SK-N-SH (cell line): ENCODE results near the gene EEF1G. TPM values are rescaled to one million over a fixed set of nuclear protein-coding genes. Genes with fewer than 3 reads are reported as not detected.

Experiments
- CTCF ChIA-PET: fragments of 300-600, 350-600 bp; formaldehyde crosslinking; extraction: SDS; loops from one replicate; lab custom pipeline; 2021; lab: Yijun Ruan, JAX
- POLR2A ChIA-PET: fragments of 350-600 bp; sonication (Branson Sonifier 250); formaldehyde crosslinking; extraction: SDS; loops from one replicate; lab custom pipeline; 2020; ENCODE audit warnings: antibody characterized with exemption, inconsistent platforms; lab: Yijun Ruan, JAX
- DNase-seq: peaks from one replicate; pipeline ENCODE4 v3.0.0; 2012
- H2AFZ ChIP-seq: fragments of 200-600 bp; sonication (generic); 2 replicates; pipeline ENCODE4 v1.8.1; 2016; ENCODE audit warnings: antibody characterized with exemption, mild to moderate bottlenecking, low read depth
- H3F3A ChIP-seq: fragments of 200-600 bp; sonication (generic); replicated peaks from 2 replicates; pipeline ENCODE3; 2016; ENCODE audit warnings: antibody characterized with exemption, mild to moderate bottlenecking; ENCODE audit not compliant: insufficient read depth
- H3K27ac ChIP-seq, 2 experiments: fragments of 200-500 bp in 1 of 2; fragments of 200-600 bp in 1 of 2; sonication (Bioruptor generic) in 1 of 2; sonication (generic), shearing (Covaris generic) in 1 of 2; 2 replicates each; pipeline versions ENCODE4 v1.5.1 to v1.6.1; 2014 to 2016; ENCODE audit warnings: low read depth in 2 of 2, inconsistent platforms in 1 of 2, low read length in 1 of 2, mild to moderate bottlenecking in 1 of 2, mixed read lengths in 1 of 2
- H3K27me3 ChIP-seq: fragments of 200-600 bp; sonication (generic), shearing (Covaris generic); 2 replicates; pipeline ENCODE4 v1.6.1; 2016; ENCODE audit warnings: mixed run types; ENCODE audit not compliant: insufficient read depth
- H3K36me3 ChIP-seq, 2 experiments: fragments of 200-500 bp in 1 of 2; fragments of 200-600 bp in 1 of 2; sonication (Bioruptor generic) in 1 of 2; sonication (generic) in 1 of 2; replicated peaks in 1 of 2; 2 replicates each; pipeline versions ENCODE3 to v1.5.1; 2014 to 2016; ENCODE audit warnings: low read length in 1 of 2, mild to moderate bottlenecking in 1 of 2; ENCODE audit not compliant: insufficient read depth in 2 of 2, control insufficient read depth in 1 of 2
- H3K4me1 ChIP-seq, 2 experiments: fragments of 200-500 bp in 1 of 2; fragments of 200-600 bp in 1 of 2; sonication (Bioruptor generic) in 1 of 2; sonication (generic), shearing (Covaris generic) in 1 of 2; 2 replicates each; pipeline versions ENCODE4 v1.5.1 to v1.6.1; 2014 to 2016; ENCODE audit warnings: low read depth in 1 of 2, low read length in 1 of 2, mixed run types in 1 of 2; ENCODE audit not compliant: insufficient read depth in 2 of 2, control insufficient read depth in 1 of 2
- H3K4me2 ChIP-seq: fragments of 200-600 bp; sonication (generic), shearing (Covaris generic); 2 replicates; pipeline ENCODE4 v1.6.1; 2017; ENCODE audit warnings: mixed run types
- H3K4me3 ChIP-seq, 2 experiments: fragments of 200-500 bp in 1 of 2; fragments of 200-600 bp in 1 of 2; sonication (Bioruptor generic) in 1 of 2; sonication (generic), shearing (Covaris generic) in 1 of 2; 2 replicates each; pipeline versions ENCODE4 v1.5.1 to v1.8.1; 2014 to 2016; ENCODE audit warnings: low read depth in 2 of 2, inconsistent platforms in 1 of 2, low read length in 1 of 2, mild to moderate bottlenecking in 1 of 2, mixed read lengths in 1 of 2, moderate library complexity in 1 of 2
- H3K79me2 ChIP-seq: fragments of 200-600 bp; sonication (generic); 2 replicates; pipeline ENCODE4 v1.8.1; 2017; ENCODE audit warnings: mild to moderate bottlenecking; ENCODE audit not compliant: insufficient read depth
- H3K9ac ChIP-seq: fragments of 200-600 bp; sonication (generic); 2 replicates; pipeline ENCODE4 v1.6.1; 2017; ENCODE audit warnings: mixed run types
- H3K9me2 ChIP-seq: fragments of 200-600 bp; sonication (generic); 2 replicates; pipeline ENCODE4 v1.6.1; 2017; ENCODE audit warnings: mixed run types
- H3K9me3 ChIP-seq: fragments of 200-600 bp; sonication (generic); 2 replicates; pipeline ENCODE4 v1.6.1; 2017; ENCODE audit warnings: mixed run types, mild to moderate bottlenecking, moderate library complexity
- H4K20me1 ChIP-seq: fragments of 200-600 bp; sonication (generic); 2 replicates; pipeline ENCODE4 v1.6.1; 2017; ENCODE audit warnings: mild to moderate bottlenecking, mixed run types; ENCODE audit not compliant: insufficient read depth
- ELF1 ChIP-seq: IDR thresholded peaks from 2 replicates; pipeline ENCODE4 v1.4.0; 2012
- GABPA ChIP-seq: IDR thresholded peaks from 2 replicates; pipeline ENCODE4 v1.4.0; 2012; ENCODE audit warnings: low read depth, mild to moderate bottlenecking
- IRF3 ChIP-seq: fragments of 150-350 bp; IDR thresholded peaks from 2 replicates; pipeline ENCODE4 v1.6.1; 2016; ENCODE audit warnings: mild to moderate bottlenecking, low read depth, low read length
- MAX ChIP-seq: IDR thresholded peaks from 2 replicates; pipeline ENCODE4 v1.4.0; 2012; ENCODE audit warnings: low read depth
- MXI1 ChIP-seq: IDR thresholded peaks from 2 replicates; pipeline ENCODE4 v1.6.1; 2012; ENCODE audit warnings: mild to moderate bottlenecking, low read depth, low read length, improper control_type of control experiment
- NFIC ChIP-seq: IDR thresholded peaks from 2 replicates; pipeline ENCODE4 v1.4.0; 2012; ENCODE audit warnings: borderline replicate concordance
- NRF1 ChIP-seq: IDR thresholded peaks from 2 replicates; pipeline ENCODE4 v1.6.1; 2012; ENCODE audit warnings: low read depth, mild to moderate bottlenecking, low read length
- REST ChIP-seq: IDR thresholded peaks from 2 replicates; pipeline ENCODE4 v1.6.1; 2012; ENCODE audit warnings: mild to moderate bottlenecking, low read depth, low read length, moderate library complexity
- TEAD4 ChIP-seq: IDR thresholded peaks from 2 replicates; pipeline ENCODE4 v1.4.0; 2012; ENCODE audit warnings: mild to moderate bottlenecking, borderline replicate concordance; ENCODE audit not compliant: insufficient read depth
- YY1 ChIP-seq: IDR thresholded peaks from 2 replicates; pipeline ENCODE4 v1.4.0; 2012; ENCODE audit warnings: low read depth, mild to moderate bottlenecking
- WGBS: methylation state at CpG from one replicate; pipeline ENCODE4 v1.1.6; 2017; ENCODE audit warnings: low lambda C conversion rate; 5-methylcytosine and 5-hydroxymethylcytosine counted together
- polyA plus RNA-seq, 3 experiments: library from polyadenylated mRNA; depleted of rRNA; stranded (reverse); fragments of >200 nt; gene quantifications; 2 replicates each; pipeline ENCODE4 v1.2.3, GENCODE V29; 2012

The EEF1G gene
- polyA plus RNA-seq, 1 of the 3 experiments (the other 2 are of a cell fraction), result 1,853 TPM

GRCh38 chr11:62601122-62601371 lies 27.4 kb upstream of the EEF1G start:
- peaks cover 37 to 40% of the 10 kb centered on the region in 2 experiments for H3K36me3 ChIP-seq
- peak overlapping the region; percentile 70 to 96 for H3K4me3 ChIP-seq
- no peaks in the 10 kb centered on the region for H3K27me3 ChIP-seq
- peak overlapping the region; percentile 87 to 93 for H3K27ac ChIP-seq
- no peaks in the 10 kb centered on the region for H3K9me3 ChIP-seq
- POLR2A ChIA-PET, result interaction anchor here (1.0 to 4.2 kb wide), 7 partner anchors 9 to 240 kb away, joined by 3 to 59 read pairs (median 7); partner anchors contain the start of genes B3GAT3, C11orf98, CSKMT and EEF1G
- CTCF ChIA-PET, result interaction anchor here (2.2 to 3.2 kb wide), 2 partner anchors 9 to 11 kb away, joined by 11 to 23 read pairs; partner anchors contain the start of genes EML3, ROM1 and TUT1
- WGBS, result 0% methylated on average over 2 of the region's 30 CpGs
- H3K9ac ChIP-seq, result peak overlapping the region; percentile 99
- no peak for DNase-seq
- peaks cover 12 to 23% of the 10 kb centered on the region in 2 experiments; a peak in 3 of 4 replicates for H3K4me1 ChIP-seq
- H4K20me1 ChIP-seq, result no peaks in the 10 kb centered on the region
- H2AFZ ChIP-seq, result peak overlapping the region; percentile 1; the same call in 1 of the 2 replicates
- H3K9me2 ChIP-seq, result no peaks in the 10 kb centered on the region
- peaks cover 55% of the 10 kb centered on the region for H3K79me2 ChIP-seq
- H3F3A ChIP-seq, result peaks cover 23% of the 10 kb centered on the region
- TF ChIP-seq REST, result no peak
- peak; percentile 51; the same call in 1 of the 2 replicates for TF ChIP-seq MAX
- TF ChIP-seq IRF3, result no peak
- TF ChIP-seq TEAD4, result no peak
- TF ChIP-seq NFIC, result no peak
- TF ChIP-seq YY1, result no peak
- 0 out of 2 replicates have a peak, but pooled peaks have one; percentile 8 for TF ChIP-seq ELF1
- TF ChIP-seq GABPA, result peak; percentile 70
- TF ChIP-seq, all 33 proteins: peak for 3
- peak overlapping the region; percentile 95 for H3K4me2 ChIP-seq

GRCh38 chr11:62600367-62601121 lies 26.9 kb upstream of the EEF1G start:
- Histone ChIP-seq H4K20me1 (no peaks in the 10 kb centered on the region), H3K9ac (peak overlapping the region; percentile 99), H3K36me3 (peaks cover 40 to 43% of the 10 kb centered on the region in 2 experiments), H3F3A (peaks cover 25% of the 10 kb centered on the region), H3K4me2 (peak overlapping the region; percentile 95), H3K4me1 (peaks cover 12 to 23% of the 10 kb centered on the region in 2 experiments; a peak in 3 of 4 replicates), H3K27me3 (no peaks in the 10 kb centered on the region), H3K9me2 (no peaks in the 10 kb centered on the region), H3K79me2 (peaks cover 55% of the 10 kb centered on the region), H3K4me3 (peak overlapping the region; percentile 70 to 96), H2AFZ (no peak overlapping the region), H3K9me3 (no peaks in the 10 kb centered on the region), H3K27ac (peak overlapping the region; percentile 87 to 93)
- CTCF ChIA-PET, result interaction anchor here (2.2 to 3.2 kb wide), 2 partner anchors 8 to 12 kb away, joined by 11 to 23 read pairs; partner anchors contain the start of genes EML3, ROM1 and TUT1
- WGBS, result 1% methylated on average over 18 of the region's 26 CpGs
- no peak for DNase-seq
- TF ChIP-seq NRF1 (no peak), MXI1 (peak; percentile 9; the same call in 1 of the 2 replicates)
- POLR2A ChIA-PET, result interaction anchor here (1.5 to 4.2 kb wide), 4 partner anchors 9 to 65 kb away, joined by 5 to 59 read pairs (median 18); partner anchors contain the start of genes C11orf98, CSKMT, EEF1G and EML3
